Fibroblast of lung (primary cell): Measurements from ENCODE around the gene IL10RB.

Source experiments
- EZH2 ChIP-seq: IDR thresholded peaks from 2 replicates; pipeline ENCODE4 v1.5.1; 2012; ENCODE audit warnings: low read length, control low read depth, mild to moderate bottlenecking; ENCODE audit errors: missing control alignments
- TF ChIP-seq, protein P1 (sequence below), 2 donors: IDR thresholded peaks in 1 of 2; conservative IDR thresholded peaks in 1 of 2; 1 replicate in 1 of 2; 2 replicates in 1 of 2; pipeline ENCODE4 v1.5.1; 2011 to 2012; ENCODE audit warnings: low read length in 2 of 2, control low read depth in 1 of 2, inconsistent platforms in 1 of 2, low read depth in 1 of 2, mild to moderate bottlenecking in 1 of 2

DNA sequence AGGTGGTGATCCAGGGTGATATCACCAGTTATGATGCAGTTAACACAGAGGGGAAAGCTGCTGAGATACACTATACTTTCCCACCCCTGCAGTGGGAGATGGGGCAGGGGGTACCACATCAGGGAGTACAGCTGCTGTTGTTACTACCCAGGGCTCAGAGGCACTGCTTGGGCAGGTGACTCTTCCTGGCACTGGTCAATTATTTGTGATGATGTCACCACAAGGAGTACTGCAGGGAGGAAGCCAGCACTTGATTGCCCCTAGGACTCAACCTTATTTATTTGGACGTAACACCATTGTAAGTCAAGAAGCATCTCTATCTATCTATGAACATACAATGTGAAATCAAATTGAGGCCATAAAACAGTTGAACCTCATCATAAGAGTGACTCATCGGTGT is 68.7 kb downstream of the IL10RB start:
- TF ChIP-seq, protein P1, sequence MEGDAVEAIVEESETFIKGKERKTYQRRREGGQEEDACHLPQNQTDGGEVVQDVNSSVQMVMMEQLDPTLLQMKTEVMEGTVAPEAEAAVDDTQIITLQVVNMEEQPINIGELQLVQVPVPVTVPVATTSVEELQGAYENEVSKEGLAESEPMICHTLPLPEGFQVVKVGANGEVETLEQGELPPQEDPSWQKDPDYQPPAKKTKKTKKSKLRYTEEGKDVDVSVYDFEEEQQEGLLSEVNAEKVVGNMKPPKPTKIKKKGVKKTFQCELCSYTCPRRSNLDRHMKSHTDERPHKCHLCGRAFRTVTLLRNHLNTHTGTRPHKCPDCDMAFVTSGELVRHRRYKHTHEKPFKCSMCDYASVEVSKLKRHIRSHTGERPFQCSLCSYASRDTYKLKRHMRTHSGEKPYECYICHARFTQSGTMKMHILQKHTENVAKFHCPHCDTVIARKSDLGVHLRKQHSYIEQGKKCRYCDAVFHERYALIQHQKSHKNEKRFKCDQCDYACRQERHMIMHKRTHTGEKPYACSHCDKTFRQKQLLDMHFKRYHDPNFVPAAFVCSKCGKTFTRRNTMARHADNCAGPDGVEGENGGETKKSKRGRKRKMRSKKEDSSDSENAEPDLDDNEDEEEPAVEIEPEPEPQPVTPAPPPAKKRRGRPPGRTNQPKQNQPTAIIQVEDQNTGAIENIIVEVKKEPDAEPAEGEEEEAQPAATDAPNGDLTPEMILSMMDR (conservative IDR thresholded peaks at IDR 0.05 in 1 of 2, IDR thresholded peaks at IDR 0.05 in 1 of 2; ENCODE audit: low read depth in 1 of 2, low read length in 2 of 2), result no peak
- TF ChIP-seq EZH2, result no peak
